Kidney (tissue), 14 donors: ENCODE results near the gene ROCK2. TPM values are rescaled to one million over a fixed set of nuclear protein-coding genes. Genes with fewer than 3 reads are reported as not detected.
A peak's percentile ranks its signal among the peaks of the same experiment; 100 is the strongest.

Experiments used
- DNase-seq, 5 donors: peaks; one replicate each; pipeline ENCODE4 v3.0.0-alpha.2; 2013 to 2020
- FAIRE-seq: peaks from 2 replicates; lab custom pipeline; 2012; peaks lifted over from hg19 to GRCh38; lab: Jason Lieb, UNC
- H3K27ac ChIP-seq, 2 donors: one replicate each; pipeline ENCODE4 v1.7.0; 2013; ENCODE audit warnings: low read depth in 2 of 2, low read length in 2 of 2, inconsistent platforms in 1 of 2
- H3K27me3 ChIP-seq: one replicate; pipeline ENCODE4 v1.7.1; 2013; ENCODE audit warnings: low read length, inconsistent platforms; ENCODE audit not compliant: control insufficient read depth, insufficient read depth
- H3K36me3 ChIP-seq, 3 donors: one replicate each; pipeline versions ENCODE4 v1.7.0 to v1.7.1; 2013; ENCODE audit warnings: low read length in 3 of 3, control low read depth in 1 of 3, inconsistent platforms in 1 of 3; ENCODE audit not compliant: insufficient read depth in 3 of 3, control insufficient read depth in 2 of 3
- H3K4me1 ChIP-seq, 3 donors: one replicate each; pipeline versions ENCODE4 v1.7.0 to v1.7.1; 2013; ENCODE audit warnings: low read length in 3 of 3, inconsistent platforms in 1 of 3, low read depth in 1 of 3; ENCODE audit not compliant: control insufficient read depth in 2 of 3, insufficient read depth in 2 of 3
- H3K4me3 ChIP-seq, 3 donors: one replicate each; pipeline versions ENCODE4 v1.7.0 to v1.8.1; 2013; ENCODE audit warnings: low read length in 3 of 3, control low read depth in 1 of 3, inconsistent platforms in 1 of 3
- H3K9ac ChIP-seq, 3 donors: one replicate each; pipeline versions ENCODE4 v1.7.0 to v1.7.1; 2013; ENCODE audit warnings: low read length in 3 of 3, control low read depth in 1 of 3, inconsistent platforms in 1 of 3
- H3K9me3 ChIP-seq, 3 donors: one replicate each; pipeline versions ENCODE4 v1.7.0 to v1.7.1; 2013; ENCODE audit warnings: low read length in 3 of 3, control low read depth in 1 of 3, inconsistent platforms in 1 of 3; ENCODE audit not compliant: control insufficient read depth in 2 of 3, insufficient read depth in 1 of 3
- CTCF ChIP-seq: IDR thresholded peaks from 3 replicates; pipeline ENCODE4 v1.5.1; 2012; ENCODE audit warnings: mild to moderate bottlenecking, moderate library complexity, borderline replicate concordance; ENCODE audit not compliant: insufficient read depth; ENCODE audit errors: extremely low read depth
- intact Hi-C: fragments of 100-400 bp; cut with DNase I; formaldehyde crosslinking; loops from one replicate; pipeline ENCODE4 v1.11.1; 2022
- polyA plus RNA-seq: library from polyadenylated mRNA; stranded (reverse); fragments of 350-450 nt; fragmentation: Illumina TruSeq; extraction: RNeasy Lipid Tissue Mini Kit (QIAGEN cat#74804); gene quantifications from one replicate; pipeline ENCODE4 v1.2.3, GENCODE V29; 2014; ENCODE audit warnings: low read depth, low replicate concordance; ENCODE audit not compliant: insufficient read depth
- total RNA-seq: library from RNA; stranded (reverse); fragmentation: NEBNext Ultra II Directional; extraction: Animal tissue kit (Norgen Biotek cat#: 25700); gene quantifications from one replicate; pipeline ENCODE4 v1.2.1, GENCODE V29; 2021
- donor health status: control.
- donor health status: control.
- donor health status: control.
- donor health status: control.
- donor health status: control.
- donor health status: DM: yes; HTN: yes; CAD: no.
- donor health status: Normal renal cell carcinoma (clear cell type).

The ROCK2 gene
- total and polyA plus RNA-seq, 2 donors from 2014 or later: 6.7 to 58.3 TPM

GRCh38 chr2:11388262-11389051 is 44.0 kb upstream of the ROCK2 start:
- no peak for TF ChIP-seq CTCF
- H3K4me1 ChIP-seq: peaks cover 4 to 24% (median 24%) of the 10 kb centered on the region in 3 donors
- H3K27ac ChIP-seq: peak overlapping the region in 1 of 2 donors; percentile 56
- intact Hi-C loops: no loop called here
- H3K9me3 ChIP-seq: no peaks in the 10 kb centered on the region
- H3K9ac ChIP-seq: no peak overlapping the region
- no peaks in the 10 kb centered on the region for H3K27me3 ChIP-seq
- no peak overlapping the region for H3K4me3 ChIP-seq
- FAIRE-seq: no peak
- no peak for DNase-seq
- H3K36me3 ChIP-seq: no peaks in the 10 kb centered on the region

DNA sequence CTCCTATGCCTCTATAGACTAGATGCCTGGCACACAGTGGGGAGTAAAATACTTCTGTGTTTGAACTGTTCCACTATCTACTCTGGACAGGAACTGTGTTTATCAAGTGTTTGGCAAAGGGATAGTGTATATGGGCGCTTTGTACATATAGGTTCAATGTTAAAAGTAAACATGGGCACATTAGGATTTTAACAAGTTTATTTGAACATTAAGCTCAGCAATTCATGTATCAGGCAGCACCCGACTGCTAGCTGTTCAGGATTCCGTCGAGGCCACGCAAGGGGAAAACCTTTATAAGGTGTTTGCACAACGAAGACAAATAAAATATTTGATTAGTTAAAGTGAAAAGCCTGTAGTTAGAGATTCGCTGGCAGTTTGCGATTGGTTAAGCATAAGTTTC is 43.4 kb upstream of the ROCK2 start:
- H3K4me1 ChIP-seq: peaks cover 4 to 24% (median 24%) of the 10 kb centered on the region in 3 donors
- H3K4me3 ChIP-seq: no peak overlapping the region
- no peaks in the 10 kb centered on the region for H3K36me3 ChIP-seq
- FAIRE-seq: no peak
- intact Hi-C loops: no loop called here
- no peak overlapping the region for H3K27ac ChIP-seq
- no peaks in the 10 kb centered on the region for H3K9me3 ChIP-seq
- DNase-seq: no peak
- TF ChIP-seq CTCF: no peak
- no peak overlapping the region for H3K9ac ChIP-seq
- no peaks in the 10 kb centered on the region for H3K27me3 ChIP-seq

GRCh38 chr2:11387100-11387390 is 42.6 kb upstream of the ROCK2 start:
- intact Hi-C loops: no loop called here
- no peaks in the 10 kb centered on the region for H3K36me3 ChIP-seq
- TF ChIP-seq CTCF: no peak
- DNase-seq (no peak), FAIRE-seq (no peak)
- no peaks in the 10 kb centered on the region for H3K27me3 ChIP-seq
- H3K4me1 ChIP-seq: peaks cover 4 to 24% (median 24%) of the 10 kb centered on the region in 3 donors
- no peak overlapping the region for H3K4me3 ChIP-seq
- no peak overlapping the region for H3K9ac ChIP-seq
- no peaks in the 10 kb centered on the region for H3K9me3 ChIP-seq
- no peak overlapping the region for H3K27ac ChIP-seq
